NK-92 (cell line): ENCODE data around the gene CLSTN1.
"Not testable (repeated sequence)": the region's sequence is repeated elsewhere in the genome, so short reads cannot be mapped to it uniquely, and the experiment has no call there.

Source experiments
- DNase-seq: peaks from one replicate; lab custom pipeline; 2025; ENCODE audit not compliant: unreplicated experiment; lab: John Stamatoyannopoulos, UW

The CLSTN1 gene

GRCh38 chr1:9826616-9827015 is 2.9 kb upstream of the CLSTN1 start:
- no peak for DNase-seq

GRCh38 chr1:9826087-9826486 is 2.3 kb upstream of the CLSTN1 start:
- DNase-seq = no peak

GRCh38 chr1:9825093-9826074 is 1.6 kb upstream of the CLSTN1 start:
- DNase-seq = no peak

DNA sequence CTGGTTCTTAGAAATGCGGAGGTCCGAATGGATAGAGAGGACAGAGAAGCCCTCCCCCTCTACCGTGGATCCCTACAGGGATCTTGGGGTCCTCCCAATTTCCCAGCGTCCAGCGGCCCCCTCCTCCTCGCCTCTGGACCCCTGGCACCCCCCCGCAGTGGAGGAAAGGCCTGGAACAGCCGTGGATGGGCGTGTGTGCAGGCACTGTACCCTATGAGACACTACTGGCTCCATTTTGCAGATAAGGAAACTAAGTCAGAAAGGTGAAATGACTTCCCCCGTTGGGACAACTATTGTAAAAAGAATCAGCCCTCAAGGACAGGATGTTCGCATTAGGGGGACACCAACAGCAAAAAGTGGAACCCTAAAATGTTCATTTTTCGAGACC is 931 bp upstream of the CLSTN1 start:
- DNase-seq = no peak

DNA sequence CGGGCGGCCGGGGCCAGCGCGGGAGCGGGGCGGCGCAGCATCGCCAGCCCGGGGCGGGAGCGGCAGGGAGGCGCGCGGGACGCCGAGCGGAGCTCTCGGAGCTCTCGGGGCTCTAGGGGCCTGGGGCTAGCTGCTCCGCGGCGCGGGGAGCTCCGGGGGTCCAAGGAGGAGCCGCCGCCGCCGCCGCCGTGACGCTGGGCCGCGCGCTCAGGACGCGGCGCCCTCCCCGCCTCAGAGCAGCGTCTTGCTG is 147 bp downstream of the CLSTN1 start:
- DNase-seq = no peak

DNA sequence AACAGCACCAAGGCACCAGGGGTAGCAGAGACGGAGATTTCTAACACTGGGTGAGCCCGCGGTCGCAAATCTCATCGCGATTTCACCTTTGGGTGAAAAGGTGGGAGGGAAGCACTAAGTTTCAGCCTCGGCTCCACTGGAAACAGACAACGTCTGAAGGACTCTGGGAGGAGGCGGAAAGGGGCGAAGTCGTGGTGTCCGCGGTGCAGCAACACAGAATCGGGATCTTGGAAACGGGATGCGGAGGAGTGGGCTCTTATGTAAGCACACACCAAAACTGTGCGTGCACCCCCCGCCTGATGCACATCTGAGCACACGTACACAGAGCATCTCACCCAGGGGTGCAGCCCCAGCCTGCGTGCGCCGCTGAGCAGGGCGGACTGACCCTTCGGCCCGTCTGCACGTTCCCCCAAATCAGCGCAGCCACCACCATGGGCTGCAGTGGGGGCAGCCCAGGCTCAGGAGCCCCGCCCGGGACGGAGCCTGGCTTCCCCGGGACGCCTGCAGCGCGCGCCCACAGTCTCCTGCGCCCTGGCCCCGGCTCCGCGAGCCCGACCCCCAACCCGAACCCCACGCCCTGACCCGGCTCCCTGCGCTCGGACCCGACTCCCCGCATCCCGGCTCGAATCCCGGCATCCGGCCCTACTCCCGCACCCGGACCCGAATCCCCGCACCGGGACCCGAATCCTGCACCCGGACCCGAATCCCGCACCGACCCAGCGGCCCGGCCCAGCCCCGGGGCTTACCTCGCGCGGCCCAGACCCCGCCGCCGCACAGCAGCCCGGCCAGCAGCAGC is 670 bp downstream of the CLSTN1 start:
- DNase-seq = no peak

- no peak for DNase-seq
These were observed 1.3 kb downstream of the CLSTN1 start for GRCh38 chr1:9822490-9822889.

GRCh38 chr1:9821710-9822109 is 2.1 kb downstream of the CLSTN1 start:
- DNase-seq = no peak

GRCh38 chr1:9820521-9820920 is 3.2 kb downstream of the CLSTN1 start:
- no peak for DNase-seq

DNA sequence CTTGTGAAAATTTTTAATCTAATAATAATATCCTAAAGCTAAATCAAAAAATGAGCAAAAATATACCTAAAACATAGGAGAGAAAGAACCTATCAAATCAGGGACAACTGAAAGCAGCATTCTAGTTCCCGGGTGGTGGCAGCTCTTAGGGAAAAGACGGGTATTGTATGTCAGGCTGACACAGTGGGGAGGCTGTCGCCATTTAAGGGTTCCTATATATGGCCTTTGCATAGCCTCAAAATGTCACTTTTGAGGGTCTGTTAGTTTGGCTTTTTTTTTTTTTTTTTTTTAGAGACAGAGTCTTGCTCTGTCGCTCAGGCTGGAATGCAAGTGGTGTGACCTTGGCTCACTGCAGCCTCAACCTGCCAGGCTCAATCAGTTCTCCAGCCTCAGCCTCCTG is 6.0 kb downstream of the CLSTN1 start:
- DNase-seq = no peak

DNA sequence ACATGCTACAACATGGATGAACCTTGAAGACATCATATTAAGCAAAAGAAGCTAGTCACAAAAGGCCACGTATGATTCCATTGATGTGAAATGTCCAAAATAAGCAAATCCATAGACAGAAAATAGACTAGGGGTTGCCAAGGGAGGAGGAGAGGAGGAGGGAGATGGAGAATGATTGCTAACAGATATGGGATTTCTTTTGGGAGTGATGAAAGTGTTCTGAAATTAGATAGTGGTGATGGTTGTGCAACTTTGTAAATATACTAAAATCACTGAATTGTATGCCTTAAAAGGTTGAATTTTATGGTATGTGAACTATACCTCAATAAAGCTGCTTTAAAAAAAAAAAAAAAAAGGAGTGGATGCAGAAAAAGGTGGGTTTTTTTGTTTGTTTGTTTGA is 7.6 kb downstream of the CLSTN1 start:
- no peak for DNase-seq

DNA sequence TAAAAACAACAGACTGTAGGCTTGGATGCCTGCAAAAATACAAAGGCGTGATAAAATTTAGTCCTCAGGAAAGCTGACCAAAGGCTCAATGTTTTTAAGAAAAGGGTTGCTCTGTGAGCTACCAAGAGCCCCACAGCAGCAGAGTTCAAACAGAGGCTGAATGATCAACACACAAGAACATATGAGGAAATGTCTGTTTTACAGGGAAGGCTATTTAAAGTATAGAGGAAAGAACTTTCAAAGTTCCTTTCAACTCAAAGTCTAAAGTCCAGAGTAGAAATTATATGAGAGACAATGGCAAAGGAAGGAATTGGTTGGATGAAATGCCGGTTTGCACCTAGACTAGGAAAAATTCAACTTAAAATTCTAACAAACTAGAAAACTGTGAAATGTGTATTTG is 8.6 kb downstream of the CLSTN1 start:
- no peak for DNase-seq

DNA sequence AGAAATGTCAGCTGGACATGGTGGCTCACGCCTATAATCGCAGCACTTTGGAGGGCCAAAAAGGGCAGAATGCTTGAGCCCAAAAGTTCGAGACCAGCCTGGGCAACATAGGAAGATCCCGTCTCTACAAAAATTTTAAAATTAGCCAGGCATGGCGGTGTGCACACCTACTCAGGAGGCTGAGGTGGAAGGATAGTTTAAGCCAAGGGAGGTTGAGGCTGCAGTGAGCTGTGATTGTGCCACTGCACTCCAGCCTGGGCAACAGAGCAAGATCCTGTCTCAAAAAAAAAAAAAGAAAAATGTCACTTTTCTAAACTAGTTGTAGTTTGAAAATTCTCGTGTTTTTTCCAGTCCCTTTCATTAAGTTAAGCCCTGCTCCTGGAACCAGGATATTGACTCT is 9.1 kb downstream of the CLSTN1 start:
- no peak for DNase-seq

DNA sequence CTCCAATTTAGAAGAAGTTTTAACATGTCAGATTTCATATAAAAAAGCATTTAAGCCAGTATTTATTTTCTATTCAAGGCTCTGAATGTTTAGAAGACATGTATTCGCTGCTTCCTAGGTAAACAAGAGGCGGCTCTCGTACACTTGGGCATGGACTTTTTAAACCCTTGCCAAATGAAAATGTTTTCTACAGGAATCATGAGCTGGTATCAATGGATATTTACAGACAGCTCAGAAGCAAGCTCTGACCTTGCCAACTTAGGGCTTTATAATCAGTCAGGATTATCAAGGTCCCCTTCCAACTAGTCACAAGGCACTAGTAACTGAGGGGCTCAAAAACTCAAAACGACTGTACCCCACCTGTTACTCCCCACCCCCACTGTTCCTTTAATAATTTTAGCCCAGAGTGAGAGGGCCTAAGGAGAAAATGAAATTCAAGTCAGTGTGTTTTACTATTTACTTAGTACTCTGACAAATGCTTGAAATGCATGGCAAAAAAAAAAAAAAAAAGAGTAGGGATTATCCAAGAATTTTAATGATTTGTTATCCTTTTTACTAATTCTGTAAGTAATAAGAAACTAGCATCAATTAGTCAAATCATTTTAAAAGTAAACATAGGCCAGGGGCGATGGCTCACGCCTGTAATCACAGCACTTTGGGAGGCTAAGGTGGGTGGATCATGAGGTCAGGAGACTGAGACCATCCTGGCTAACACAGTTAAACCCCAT is 12.4 kb downstream of the CLSTN1 start:
- DNase-seq = no peak

DNA sequence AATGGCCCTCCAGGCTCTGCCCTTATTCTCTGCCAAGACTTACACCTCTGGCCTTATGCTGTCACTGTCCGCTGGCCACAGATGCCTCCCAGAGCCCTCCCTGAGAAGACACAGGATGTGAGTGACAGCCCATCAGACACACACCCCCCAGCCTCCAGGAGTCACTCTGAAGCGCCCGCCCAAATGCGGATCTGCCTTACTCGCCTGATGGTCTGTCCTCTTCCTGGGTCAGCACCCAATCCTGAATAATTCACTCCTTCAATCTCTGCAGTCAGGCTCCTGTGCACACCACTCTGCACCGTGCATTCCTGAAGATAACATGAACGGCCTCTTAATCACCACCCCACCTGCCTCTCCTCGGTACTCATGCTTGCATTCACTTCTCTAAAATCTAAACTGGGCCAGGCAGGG is 14.7 kb downstream of the CLSTN1 start:
- no peak for DNase-seq

- no peak for DNase-seq
These were observed 15.3 kb downstream of the CLSTN1 start for GRCh38 chr1:9808459-9808858.

GRCh38 chr1:9807541-9807940 is 16.2 kb downstream of the CLSTN1 start:
- DNase-seq = no peak

GRCh38 chr1:9805972-9806371 is 17.8 kb downstream of the CLSTN1 start:
- not testable (repeated sequence) for DNase-seq

- no peak for DNase-seq
These were observed 18.7 kb downstream of the CLSTN1 start for GRCh38 chr1:9805006-9805508.

DNA sequence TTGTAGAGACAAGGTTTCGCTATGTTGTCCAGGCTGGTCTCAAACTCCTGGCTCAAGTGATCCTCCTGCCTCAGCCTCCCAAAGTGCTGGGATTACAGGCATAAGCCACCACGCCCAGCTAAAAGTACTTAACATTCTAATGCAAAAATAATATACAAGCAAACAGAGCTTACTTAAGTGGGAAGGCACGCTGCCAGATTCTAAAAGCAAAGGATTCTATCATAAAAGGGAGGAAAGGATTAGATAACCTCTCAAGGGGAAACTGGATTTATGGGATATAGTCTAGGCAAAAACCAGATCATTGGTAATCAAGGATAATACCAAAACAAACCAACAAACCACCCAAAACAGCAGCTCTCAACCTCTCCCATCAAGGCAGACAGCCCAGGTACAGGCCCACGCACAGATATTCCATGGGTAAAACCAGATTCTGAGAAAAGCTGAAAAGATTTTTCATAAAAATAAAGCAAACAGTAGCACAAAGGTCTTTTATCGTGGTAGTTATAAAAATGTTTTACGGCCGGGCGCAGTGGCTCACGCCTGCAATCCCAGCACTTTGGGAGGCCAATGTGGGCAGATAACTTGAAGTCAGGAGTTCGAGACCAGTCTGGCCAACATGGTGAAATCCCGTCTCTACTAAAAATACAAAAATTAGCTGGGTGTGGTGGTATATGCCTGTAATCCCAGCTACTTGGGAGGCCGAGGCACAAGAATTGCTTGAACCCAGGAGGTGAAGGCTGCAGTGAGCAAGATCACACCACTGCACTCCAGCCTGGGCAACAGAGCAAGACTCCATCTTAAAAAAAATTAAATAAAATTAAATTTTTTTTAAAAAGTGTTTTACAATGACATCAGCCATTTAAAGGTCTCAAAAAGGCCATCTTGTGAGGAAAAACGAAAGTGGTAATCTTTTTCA is 20.5 kb downstream of the CLSTN1 start:
- not testable (repeated sequence) for DNase-seq
